ENCODE results near the gene GPBP1.

GRCh38 chr5:57232293-57233033 lies 58.6 kb downstream of the GPBP1 start:
- TF ChIP-seq ZNF274 (IDR thresholded peaks at IDR 0.05; ENCODE audit: low read depth, low read length): no peak
- TF ChIP-seq SUZ12 (IDR thresholded peaks at IDR 0.05; ENCODE audit: extremely low read depth, insufficient read depth, insufficient read length): no peak
- TF ChIP-seq YY1 (IDR thresholded peaks at IDR 0.05; ENCODE audit: insufficient read depth, insufficient read length): no peak
